Measurements from ENCODE around the gene SLX9.

Gene SLX9

DNA sequence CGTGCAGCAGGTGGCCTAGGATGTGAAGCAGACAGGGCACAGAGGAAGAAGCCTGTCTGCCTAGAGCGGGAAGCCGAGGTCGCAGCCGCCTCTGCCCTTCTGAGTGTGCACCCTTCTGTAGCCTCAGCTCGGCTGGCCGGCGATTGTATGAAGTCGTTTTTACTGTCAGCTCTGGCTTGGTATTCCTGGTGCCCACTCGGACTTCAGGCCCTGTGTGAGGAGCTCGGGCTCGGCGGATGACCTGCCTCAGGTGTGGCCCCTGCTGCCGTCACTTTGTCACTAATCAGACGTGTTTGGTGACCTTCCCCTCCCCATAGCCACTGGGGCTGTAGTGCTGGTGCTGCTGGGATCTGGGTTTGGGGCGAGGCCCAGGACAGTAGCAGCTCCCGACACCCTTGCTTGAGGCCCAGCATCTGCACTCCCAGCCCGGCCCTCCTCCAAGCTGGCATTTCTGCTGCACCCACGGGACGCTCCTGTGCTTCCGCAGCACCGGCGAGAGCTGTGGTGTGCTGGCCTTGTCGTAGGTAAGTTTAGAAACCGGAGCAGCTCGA is 18.1 kb downstream of the SLX9 start:
- TF ChIP-seq, protein P1, sequence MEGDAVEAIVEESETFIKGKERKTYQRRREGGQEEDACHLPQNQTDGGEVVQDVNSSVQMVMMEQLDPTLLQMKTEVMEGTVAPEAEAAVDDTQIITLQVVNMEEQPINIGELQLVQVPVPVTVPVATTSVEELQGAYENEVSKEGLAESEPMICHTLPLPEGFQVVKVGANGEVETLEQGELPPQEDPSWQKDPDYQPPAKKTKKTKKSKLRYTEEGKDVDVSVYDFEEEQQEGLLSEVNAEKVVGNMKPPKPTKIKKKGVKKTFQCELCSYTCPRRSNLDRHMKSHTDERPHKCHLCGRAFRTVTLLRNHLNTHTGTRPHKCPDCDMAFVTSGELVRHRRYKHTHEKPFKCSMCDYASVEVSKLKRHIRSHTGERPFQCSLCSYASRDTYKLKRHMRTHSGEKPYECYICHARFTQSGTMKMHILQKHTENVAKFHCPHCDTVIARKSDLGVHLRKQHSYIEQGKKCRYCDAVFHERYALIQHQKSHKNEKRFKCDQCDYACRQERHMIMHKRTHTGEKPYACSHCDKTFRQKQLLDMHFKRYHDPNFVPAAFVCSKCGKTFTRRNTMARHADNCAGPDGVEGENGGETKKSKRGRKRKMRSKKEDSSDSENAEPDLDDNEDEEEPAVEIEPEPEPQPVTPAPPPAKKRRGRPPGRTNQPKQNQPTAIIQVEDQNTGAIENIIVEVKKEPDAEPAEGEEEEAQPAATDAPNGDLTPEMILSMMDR (IDR thresholded peaks at IDR 0.05; ENCODE audit: low read depth, low read length), result no peak
- H3K4me1 ChIP-seq, result no peaks in the 10 kb centered on the region
- H3K36me3 ChIP-seq, result peaks cover 82% of the 10 kb centered on the region
- H3K9me3 ChIP-seq, result no peaks in the 10 kb centered on the region
- no peak overlapping the region for H3K4me3 ChIP-seq (ENCODE audit: low read depth, low read length)
- no peak for DNase-seq
- no peaks in the 10 kb centered on the region for H3K27me3 ChIP-seq

DNA sequence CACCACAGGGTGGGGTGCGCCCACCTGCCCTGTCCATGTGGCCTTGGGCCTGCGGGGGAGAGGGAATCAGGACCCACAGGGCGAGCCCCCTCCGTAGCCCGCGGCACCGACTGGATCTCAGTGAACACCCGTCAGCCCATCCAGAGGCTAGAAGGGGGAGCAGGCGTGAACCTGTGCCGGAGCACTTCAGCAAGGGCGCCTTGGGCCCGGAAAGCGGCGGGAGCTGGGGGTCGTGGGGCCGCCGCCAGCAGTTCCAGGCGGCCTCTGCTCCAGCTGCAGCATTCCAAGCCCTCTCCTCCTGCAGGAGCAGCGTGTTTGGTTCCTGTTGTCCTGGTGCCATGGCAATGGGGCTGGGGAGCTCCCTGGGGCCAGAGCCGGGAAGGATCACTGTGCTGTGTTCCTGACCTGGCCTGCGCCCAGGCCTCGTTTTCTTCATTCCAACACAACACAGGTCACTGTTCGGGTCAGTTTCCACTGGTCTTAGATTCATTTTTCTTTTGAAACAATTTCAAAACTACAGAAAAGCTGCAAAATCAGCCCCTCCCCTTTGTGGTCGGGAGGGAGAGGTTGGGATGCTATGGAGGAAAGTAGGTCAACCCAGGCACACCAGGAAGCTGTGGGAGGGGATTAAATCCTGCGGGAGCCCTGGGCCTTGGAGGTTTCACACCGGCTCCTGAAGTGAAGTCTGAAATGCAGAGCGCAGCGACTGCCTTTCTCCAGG is 18.8 kb downstream of the SLX9 start:
- Histone ChIP-seq H3K36me3 (peaks cover 81% of the 10 kb centered on the region), H3K4me1 (no peaks in the 10 kb centered on the region), H3K4me3 (ENCODE audit: low read depth, low read length) (no peak overlapping the region), H3K27me3 (no peaks in the 10 kb centered on the region), H3K9me3 (no peaks in the 10 kb centered on the region)
- TF ChIP-seq, protein P1 (IDR thresholded peaks at IDR 0.05; ENCODE audit: low read depth, low read length), result no peak
- DNase-seq, result no peak

DNA sequence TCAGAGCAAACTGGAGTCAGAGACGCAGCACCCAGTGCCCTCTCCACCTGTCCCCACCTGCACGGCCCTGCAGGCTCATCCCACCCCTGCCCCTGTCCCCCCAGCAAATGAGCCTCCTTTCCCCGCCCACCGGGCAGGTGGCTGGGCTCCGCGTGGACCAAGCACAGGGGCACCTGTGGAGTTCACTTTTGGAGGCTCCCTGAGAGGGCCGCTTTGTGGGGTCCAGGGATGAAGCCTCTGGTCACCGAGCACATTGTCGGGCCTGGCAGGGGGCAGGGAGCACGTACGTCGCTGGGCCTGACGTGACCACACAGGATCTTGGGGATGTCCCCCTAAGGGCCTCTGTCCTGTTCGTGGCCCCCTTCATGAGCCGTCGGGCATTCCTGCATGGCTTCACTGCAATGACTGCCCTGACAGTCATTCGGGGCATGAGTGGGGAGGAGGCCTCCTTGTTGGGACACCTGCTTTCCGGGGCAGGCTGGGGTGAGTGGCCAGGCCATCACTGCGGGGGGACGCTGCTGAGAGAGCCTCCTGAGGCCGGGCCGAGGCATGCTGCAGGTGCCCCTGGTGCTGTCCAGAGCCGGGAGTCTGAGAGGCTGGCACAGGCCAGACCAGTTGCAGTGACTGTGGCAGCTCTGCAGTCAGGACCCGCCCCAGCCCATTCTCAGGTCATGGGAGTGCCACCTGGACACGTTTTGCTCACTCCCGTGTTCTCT is 19.7 kb downstream of the SLX9 start:
- H3K27me3 ChIP-seq, result no peaks in the 10 kb centered on the region
- peaks cover 78% of the 10 kb centered on the region for H3K36me3 ChIP-seq
- H3K4me1 ChIP-seq, result no peaks in the 10 kb centered on the region
- no peak overlapping the region for H3K4me3 ChIP-seq (ENCODE audit: low read depth, low read length)
- TF ChIP-seq, protein P1 (IDR thresholded peaks at IDR 0.05; ENCODE audit: low read depth, low read length), result no peak
- no peak for DNase-seq
- no peaks in the 10 kb centered on the region for H3K9me3 ChIP-seq

DNA sequence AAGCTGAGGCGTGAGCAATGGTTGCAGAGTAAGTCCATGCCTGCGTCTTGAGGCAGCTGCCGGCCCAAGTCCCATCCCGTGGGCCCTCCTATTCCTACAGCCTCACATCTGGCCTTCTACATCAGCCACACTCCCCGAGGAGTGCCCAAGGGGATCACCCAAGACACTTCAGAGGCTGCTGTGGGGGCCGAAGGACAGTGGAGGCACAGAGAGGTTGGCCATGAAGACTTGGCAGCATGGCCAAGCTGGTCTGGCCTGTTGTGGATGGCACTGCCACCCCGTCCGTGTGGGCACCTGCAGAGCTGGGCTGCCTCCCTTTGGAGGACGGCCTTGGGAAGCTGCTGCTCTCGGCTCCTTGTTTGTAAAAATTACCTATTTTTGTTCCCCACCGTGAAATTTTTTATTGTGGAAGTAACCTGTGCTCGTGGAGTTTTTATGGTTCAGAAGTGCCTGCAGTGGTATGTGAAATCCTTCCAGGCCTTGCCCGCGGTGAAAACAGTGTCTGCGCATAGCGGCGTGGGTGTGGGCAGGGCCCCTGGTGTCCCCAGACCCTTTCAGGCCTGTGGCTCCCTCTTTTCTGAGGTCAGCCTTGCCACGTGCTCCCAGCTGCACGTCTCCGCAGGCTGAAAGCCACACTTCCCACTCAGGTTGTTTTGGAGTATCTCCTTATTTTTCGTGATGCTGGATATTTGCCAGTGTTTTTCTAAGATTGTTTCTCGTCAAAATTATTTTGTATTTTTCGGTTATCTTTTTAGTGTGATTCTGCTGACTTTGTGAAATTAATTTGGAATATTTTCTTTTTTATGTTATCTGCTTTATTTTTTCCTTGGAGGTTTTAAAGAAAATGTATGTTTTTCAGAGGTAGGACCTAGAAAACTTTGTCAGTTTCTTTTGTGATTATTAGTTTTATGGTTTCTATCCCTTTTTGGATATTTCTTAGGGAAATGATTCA is 20.6 kb downstream of the SLX9 start:
- no peak overlapping the region for H3K4me3 ChIP-seq (ENCODE audit: low read depth, low read length)
- no peaks in the 10 kb centered on the region; the same call in 1 of the 2 replicates for H3K4me1 ChIP-seq
- H3K9me3 ChIP-seq, result peaks cover 3% of the 10 kb centered on the region; the same call in 1 of the 2 replicates
- DNase-seq, result no peak
- H3K27me3 ChIP-seq, result no peaks in the 10 kb centered on the region
- TF ChIP-seq, protein P1 (IDR thresholded peaks at IDR 0.05; ENCODE audit: low read depth, low read length), result no peak
- peaks cover 84% of the 10 kb centered on the region for H3K36me3 ChIP-seq

DNA sequence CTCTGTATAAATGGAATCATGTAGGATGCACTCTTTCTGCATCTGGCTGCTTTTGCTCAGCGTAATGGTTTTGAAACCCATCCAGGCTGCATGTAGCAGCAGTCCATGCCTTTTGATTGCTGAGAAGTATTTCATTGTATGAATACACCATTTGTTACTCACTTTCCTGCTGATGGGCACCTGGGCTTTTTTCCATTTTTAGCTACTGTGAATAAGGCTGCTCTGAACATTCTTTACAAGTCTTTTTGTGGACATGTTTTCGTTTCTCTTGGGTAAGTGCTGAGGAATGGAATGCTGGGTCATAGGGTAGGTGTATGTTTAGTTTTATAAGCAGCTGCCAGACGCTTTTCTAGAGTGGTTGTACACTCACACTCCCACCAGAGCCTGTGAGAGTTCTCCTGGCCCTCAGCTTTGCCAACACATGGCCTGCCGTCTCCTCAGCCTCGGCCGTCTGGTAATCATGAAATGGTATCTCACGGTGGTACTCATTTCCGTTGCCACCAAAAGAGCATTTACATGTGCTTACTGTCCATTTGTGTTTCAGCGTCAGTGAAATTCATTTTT is 22.7 kb downstream of the SLX9 start:
- TF ChIP-seq, protein P1 (IDR thresholded peaks at IDR 0.05; ENCODE audit: low read depth, low read length), result no peak
- no peak overlapping the region for H3K4me3 ChIP-seq (ENCODE audit: low read depth, low read length)
- peaks cover 5% of the 10 kb centered on the region; the same call in 1 of the 2 replicates for H3K9me3 ChIP-seq
- peaks cover 80% of the 10 kb centered on the region for H3K36me3 ChIP-seq
- H3K4me1 ChIP-seq, result peaks cover 16% of the 10 kb centered on the region
- no peaks in the 10 kb centered on the region for H3K27me3 ChIP-seq
- DNase-seq, result no peak
